Measurements from ENCODE around the gene TRIM17. TPM values are rescaled to one million over a fixed set of nuclear protein-coding genes. Genes with fewer than 3 reads are reported as not detected.

The TRIM17 gene
- total and polyA plus RNA-seq, 2 donors (not counting 1 experiment from before 2014, with no cell fraction given), result 0.12 to 0.17 TPM

DNA sequence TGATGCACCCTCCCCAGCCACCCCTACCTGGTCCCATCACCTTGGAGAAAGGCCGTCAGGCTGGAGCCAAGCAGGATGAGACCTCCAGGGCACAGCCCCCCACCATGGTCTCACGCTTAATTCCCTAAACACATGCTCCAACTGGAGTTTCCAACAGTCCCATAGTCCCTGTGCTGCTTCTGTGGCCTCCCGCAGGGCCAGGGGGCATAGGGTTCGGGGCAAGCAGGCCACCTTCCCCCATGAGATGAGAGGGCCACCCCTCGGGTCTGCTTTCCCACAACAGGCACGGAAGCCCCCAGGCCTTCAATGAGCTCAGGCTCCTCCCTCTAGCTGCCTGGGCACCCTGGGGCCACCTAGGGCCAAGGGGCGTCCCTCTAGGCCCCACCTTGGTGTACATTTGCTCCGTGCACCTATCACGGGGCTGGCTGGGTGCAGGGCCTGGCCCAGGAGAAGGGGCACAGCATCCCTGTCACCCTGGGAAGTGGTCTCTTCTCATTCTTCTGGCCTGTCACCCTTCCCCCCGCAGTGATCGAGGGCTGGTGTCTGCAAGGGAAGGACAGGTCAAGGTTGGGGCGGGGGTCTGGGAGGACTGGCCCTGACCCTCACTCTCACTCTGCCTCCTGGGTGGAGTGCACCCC lies 52.5 kb downstream of the TRIM17 start:
- Histone ChIP-seq H3K9ac (ENCODE audit: insufficient read depth, low read length) (no peak overlapping the region), H4K20me1 (ENCODE audit: control insufficient read depth, extremely low read depth, insufficient read depth, low read length) (no peaks in the 10 kb centered on the region), H3K4me2 (ENCODE audit: extremely low read depth, insufficient read depth, low read length) (no peak overlapping the region), H3K4me1 (ENCODE audit: control insufficient read depth, extremely low read depth, insufficient read depth, low read length) (no peaks in the 10 kb centered on the region), H3K36me3 (ENCODE audit: control insufficient read depth, insufficient read depth, low read length) (no peaks in the 10 kb centered on the region), H3K4me3 (replicated peaks in 1 of 4; ENCODE audit: control extremely low read depth in 1 of 4, insufficient read depth in 1 of 4, low read depth in 3 of 4, low read length in 4 of 4) (no peak overlapping the region), H3K27ac (ENCODE audit: insufficient read depth, low read length) (no peak overlapping the region), H3K27me3 (ENCODE audit: control insufficient read depth, insufficient read depth, low read length) (no peaks in the 10 kb centered on the region), H2AFZ (ENCODE audit: low read length) (no peak overlapping the region), H3K9me3 (ENCODE audit: control insufficient read depth, insufficient read depth, low read depth, low read length) (no peaks in the 10 kb centered on the region), H3K79me2 (ENCODE audit: control insufficient read depth, insufficient read depth, low read length) (no peaks in the 10 kb centered on the region)
- no peak for TF ChIP-seq EZH2 (IDR thresholded peaks at IDR 0.05; ENCODE audit: low read length, missing control alignments)
- TF ChIP-seq, protein P1, sequence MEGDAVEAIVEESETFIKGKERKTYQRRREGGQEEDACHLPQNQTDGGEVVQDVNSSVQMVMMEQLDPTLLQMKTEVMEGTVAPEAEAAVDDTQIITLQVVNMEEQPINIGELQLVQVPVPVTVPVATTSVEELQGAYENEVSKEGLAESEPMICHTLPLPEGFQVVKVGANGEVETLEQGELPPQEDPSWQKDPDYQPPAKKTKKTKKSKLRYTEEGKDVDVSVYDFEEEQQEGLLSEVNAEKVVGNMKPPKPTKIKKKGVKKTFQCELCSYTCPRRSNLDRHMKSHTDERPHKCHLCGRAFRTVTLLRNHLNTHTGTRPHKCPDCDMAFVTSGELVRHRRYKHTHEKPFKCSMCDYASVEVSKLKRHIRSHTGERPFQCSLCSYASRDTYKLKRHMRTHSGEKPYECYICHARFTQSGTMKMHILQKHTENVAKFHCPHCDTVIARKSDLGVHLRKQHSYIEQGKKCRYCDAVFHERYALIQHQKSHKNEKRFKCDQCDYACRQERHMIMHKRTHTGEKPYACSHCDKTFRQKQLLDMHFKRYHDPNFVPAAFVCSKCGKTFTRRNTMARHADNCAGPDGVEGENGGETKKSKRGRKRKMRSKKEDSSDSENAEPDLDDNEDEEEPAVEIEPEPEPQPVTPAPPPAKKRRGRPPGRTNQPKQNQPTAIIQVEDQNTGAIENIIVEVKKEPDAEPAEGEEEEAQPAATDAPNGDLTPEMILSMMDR (conservative IDR thresholded peaks at IDR 0.05 in 1 of 2, IDR thresholded peaks at IDR 0.05 in 1 of 2; ENCODE audit: low read depth in 1 of 2, low read length in 2 of 2), result no peak
- no peak for DNase-seq (ENCODE audit: low read depth in 2 of 2)

DNA sequence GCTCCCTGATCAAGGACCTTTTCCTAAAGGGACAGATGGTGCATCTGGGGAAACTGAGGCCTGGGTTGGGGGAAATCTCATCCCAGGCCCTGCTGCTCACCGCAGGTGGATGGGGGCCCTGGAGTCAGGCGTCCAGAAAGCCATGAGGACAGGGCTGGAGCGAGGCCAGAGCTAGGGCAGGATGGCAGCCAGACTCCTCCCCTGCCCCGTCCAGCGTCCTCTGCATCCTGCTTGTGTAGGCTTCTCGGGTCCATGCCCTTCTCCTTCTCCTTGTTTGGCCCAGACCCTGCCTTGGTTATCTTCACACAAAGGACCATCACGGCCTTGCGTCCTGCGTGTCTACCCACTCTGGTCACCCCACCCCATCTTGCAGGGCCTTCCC lies 53.0 kb downstream of the TRIM17 start:
- TF ChIP-seq EZH2 (IDR thresholded peaks at IDR 0.05; ENCODE audit: low read length, missing control alignments), result no peak
- TF ChIP-seq, protein P1 (conservative IDR thresholded peaks at IDR 0.05 in 1 of 2, IDR thresholded peaks at IDR 0.05 in 1 of 2; ENCODE audit: low read depth in 1 of 2, low read length in 2 of 2), result no peak
- H3K9ac ChIP-seq (ENCODE audit: insufficient read depth, low read length), result no peak overlapping the region
- no peaks in the 10 kb centered on the region for H4K20me1 ChIP-seq (ENCODE audit: control insufficient read depth, extremely low read depth, insufficient read depth, low read length)
- no peak overlapping the region for H3K27ac ChIP-seq (ENCODE audit: insufficient read depth, low read length)
- DNase-seq (ENCODE audit: low read depth in 2 of 2), result no peak
- no peaks in the 10 kb centered on the region for H3K4me1 ChIP-seq (ENCODE audit: control insufficient read depth, extremely low read depth, insufficient read depth, low read length)
- H3K4me3 ChIP-seq (replicated peaks in 1 of 4; ENCODE audit: control extremely low read depth in 1 of 4, insufficient read depth in 1 of 4, low read depth in 3 of 4, low read length in 4 of 4), result no peak overlapping the region
- H3K36me3 ChIP-seq (ENCODE audit: control insufficient read depth, insufficient read depth, low read length), result no peaks in the 10 kb centered on the region
- no peak overlapping the region for H2AFZ ChIP-seq (ENCODE audit: low read length)
- no peaks in the 10 kb centered on the region for H3K9me3 ChIP-seq (ENCODE audit: control insufficient read depth, insufficient read depth, low read depth, low read length)
- H3K27me3 ChIP-seq (ENCODE audit: control insufficient read depth, insufficient read depth, low read length), result no peaks in the 10 kb centered on the region
- no peaks in the 10 kb centered on the region for H3K79me2 ChIP-seq (ENCODE audit: control insufficient read depth, insufficient read depth, low read length)
- H3K4me2 ChIP-seq (ENCODE audit: extremely low read depth, insufficient read depth, low read length), result no peak overlapping the region

DNA sequence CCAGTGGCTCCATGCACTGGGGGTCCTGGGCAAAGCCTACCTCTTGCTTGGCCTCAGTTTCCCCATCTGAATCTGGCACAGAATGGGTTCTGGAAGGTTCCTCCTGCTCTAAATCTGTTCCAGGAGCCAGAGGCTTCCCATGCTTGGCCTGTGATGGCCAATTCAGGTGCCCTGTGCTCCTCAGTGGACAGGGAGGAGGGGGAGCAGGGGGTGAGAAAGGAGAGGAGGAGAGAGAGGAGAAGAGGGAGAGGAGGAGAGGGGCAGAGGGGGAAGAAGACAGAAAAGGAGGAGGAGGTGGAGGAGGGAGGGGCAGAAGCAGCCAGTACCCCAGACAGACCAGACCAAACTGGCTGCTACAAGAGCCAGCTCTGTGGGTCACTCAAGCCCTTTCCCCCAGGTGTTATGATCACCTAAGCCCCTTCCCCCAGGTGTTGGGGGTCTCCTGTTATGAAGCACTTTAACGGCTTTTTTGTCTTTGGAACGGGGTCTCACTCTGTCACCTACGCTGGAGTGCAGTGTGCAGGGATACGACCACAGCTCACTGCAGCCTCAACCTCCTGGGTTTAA lies 53.7 kb downstream of the TRIM17 start:
- TF ChIP-seq EZH2 (IDR thresholded peaks at IDR 0.05; ENCODE audit: low read length, missing control alignments), result no peak
- Histone ChIP-seq H4K20me1 (ENCODE audit: control insufficient read depth, extremely low read depth, insufficient read depth, low read length) (no peaks in the 10 kb centered on the region), H3K27ac (ENCODE audit: insufficient read depth, low read length) (no peak overlapping the region), H2AFZ (ENCODE audit: low read length) (no peak overlapping the region), H3K27me3 (ENCODE audit: control insufficient read depth, insufficient read depth, low read length) (no peaks in the 10 kb centered on the region), H3K9ac (ENCODE audit: insufficient read depth, low read length) (no peak overlapping the region), H3K9me3 (ENCODE audit: control insufficient read depth, insufficient read depth, low read depth, low read length) (no peaks in the 10 kb centered on the region), H3K4me2 (ENCODE audit: extremely low read depth, insufficient read depth, low read length) (no peak overlapping the region), H3K4me1 (ENCODE audit: control insufficient read depth, extremely low read depth, insufficient read depth, low read length) (no peaks in the 10 kb centered on the region), H3K36me3 (ENCODE audit: control insufficient read depth, insufficient read depth, low read length) (no peaks in the 10 kb centered on the region), H3K4me3 (replicated peaks in 1 of 4; ENCODE audit: control extremely low read depth in 1 of 4, insufficient read depth in 1 of 4, low read depth in 3 of 4, low read length in 4 of 4) (no peak overlapping the region), H3K79me2 (ENCODE audit: control insufficient read depth, insufficient read depth, low read length) (no peaks in the 10 kb centered on the region)
- no peak for DNase-seq (ENCODE audit: low read depth in 2 of 2)
